HepG2 (cell line): Measurements from ENCODE around the gene VRK3. TPM values are rescaled to one million over a fixed set of nuclear protein-coding genes. Genes with fewer than 3 reads are reported as not detected.
A peak's percentile ranks its signal among the peaks of the same experiment; 100 is the strongest.

Experiments used
- CHCHD3 ChIP-seq: sonication (generic); formaldehyde crosslinking; IDR thresholded peaks from 2 replicates; pipeline ENCODE4 v1.8.0; 2022; ENCODE audit warnings: mild to moderate bottlenecking, missing genetic modification reagents, moderate library complexity
- PRPF4 ChIP-seq: fragments of 200-400 bp; formaldehyde crosslinking; IDR thresholded peaks from 2 replicates; pipeline ENCODE4 v1.6.1; 2016; ENCODE audit warnings: low read length, low read depth; ENCODE audit not compliant: poor library complexity, severe bottlenecking
- RXRA ChIP-seq: sonication (generic); formaldehyde crosslinking; IDR thresholded peaks from 2 replicates; pipeline ENCODE4 v1.5.1; 2020; ENCODE audit warnings: missing genetic modification reagents
- ZFYVE20 ChIP-seq: sonication (generic); formaldehyde crosslinking; IDR thresholded peaks from 2 replicates; pipeline ENCODE4 v1.8.0; 2023; ENCODE audit warnings: low read depth, mild to moderate bottlenecking, moderate library complexity, missing genetic modification reagents, borderline replicate concordance
- ZNF207 ChIP-seq: fragments of 450-650 bp; IDR thresholded peaks from 2 replicates; pipeline ENCODE4 v1.6.1; 2016; ENCODE audit warnings: antibody characterized with exemption, borderline replicate concordance
- ZNF30 ChIP-seq: sonication (generic); formaldehyde crosslinking; IDR thresholded peaks from 2 replicates; pipeline ENCODE4 v1.5.0; 2020; ENCODE audit warnings: mild to moderate bottlenecking, missing genetic modification reagents
- ZNF354B ChIP-seq: sonication (generic); formaldehyde crosslinking; IDR thresholded peaks from 2 replicates; pipeline ENCODE4 v1.8.0; 2022; ENCODE audit warnings: mild to moderate bottlenecking, missing genetic modification reagents
- ZNF615 ChIP-seq: sonication (generic); formaldehyde crosslinking; IDR thresholded peaks from 2 replicates; pipeline ENCODE4 v1.5.0; 2020; ENCODE audit warnings: mild to moderate bottlenecking, missing genetic modification reagents, borderline replicate concordance
- polyA plus RNA-seq, 8 experiments: library from polyadenylated mRNA; depleted of rRNA in 3 of 8; stranded (reverse) in 7 of 8; unstranded in 1 of 8; fragments of >200 nt; fragmentation: Illumina TruSeq in 4 of 8; extraction: Trizol in 4 of 8; gene quantifications; 2 replicates each; pipeline versions ENCODE4 v1.2.1 to v1.2.3, GENCODE V29; 2011 to 2016; ENCODE audit warnings: low read depth in 4 of 8, missing spikeins in 1 of 8, mixed read lengths in 1 of 8; ENCODE audit not compliant: insufficient read depth in 1 of 8
- total RNA-seq, 5 experiments: library from RNA; depleted of rRNA; stranded (reverse); fragments of >200 nt; fragmentation: Illumina TruSeq; extraction: Trizol; gene quantifications; 2 replicates each; pipeline ENCODE4 v1.2.3, GENCODE V29; 2016; ENCODE audit warnings: low read depth in 1 of 5
- TF ChIP-seq, protein P1 (sequence below): sonication (generic); formaldehyde crosslinking; IDR thresholded peaks from one replicate; pipeline ENCODE4 v1.5.1; 2020; ENCODE audit warnings: mild to moderate bottlenecking, missing genetic modification reagents; ENCODE audit errors: not compliant biosample characterization
- TF ChIP-seq, protein P2 (sequence below): sonication (generic); formaldehyde crosslinking; IDR thresholded peaks from 2 replicates; pipeline ENCODE4 v1.5.1; 2020; ENCODE audit warnings: missing genetic modification reagents, mild to moderate bottlenecking, borderline replicate concordance
- TF ChIP-seq, protein P3 (sequence below): fragments of 450-650 bp; IDR thresholded peaks from 2 replicates; pipeline ENCODE4 v1.6.1; 2017; ENCODE audit warnings: mild to moderate bottlenecking
- TF ChIP-seq, protein P4 (sequence below): sonication (generic); formaldehyde crosslinking; conservative IDR thresholded peaks from 2 replicates; pipeline ENCODE4 v1.4.0; 2020; ENCODE audit warnings: mild to moderate bottlenecking, missing genetic modification reagents, moderate library complexity

VRK3 gene
- total and polyA plus RNA-seq, 2 of the 13 experiments (the other 11 are each of a cell fraction or from before 2014, with no cell fraction given): 23.8 to 28.3 TPM

DNA sequence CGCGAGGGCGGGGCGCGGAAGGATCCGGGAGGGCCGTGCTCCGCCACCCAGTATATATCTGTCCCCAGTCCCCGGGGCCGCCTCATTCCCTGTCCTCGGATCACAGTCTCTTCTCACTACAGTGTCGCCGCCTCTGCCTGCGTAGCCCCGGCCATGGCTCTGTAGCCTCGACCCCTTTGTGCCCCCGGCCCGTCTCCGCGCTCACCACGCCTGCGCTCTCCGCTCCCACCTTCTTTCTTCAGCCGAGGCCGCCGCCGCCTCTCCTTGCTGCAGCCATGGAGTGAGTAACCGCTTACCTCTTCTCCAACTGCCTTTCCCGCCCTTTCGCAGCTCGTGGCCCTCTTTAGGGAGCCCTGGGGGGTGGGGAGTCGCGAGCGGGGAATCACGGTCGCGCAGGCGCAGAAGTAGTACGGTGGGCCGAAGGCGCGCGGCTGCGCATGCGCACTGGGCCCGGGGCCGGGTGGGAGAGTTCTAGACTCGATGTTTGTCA, 96.0 kb downstream of the VRK3 start, which contains the start of the genes ATF5 and NUP62 (continued):
- TF ChIP-seq, protein P1, sequence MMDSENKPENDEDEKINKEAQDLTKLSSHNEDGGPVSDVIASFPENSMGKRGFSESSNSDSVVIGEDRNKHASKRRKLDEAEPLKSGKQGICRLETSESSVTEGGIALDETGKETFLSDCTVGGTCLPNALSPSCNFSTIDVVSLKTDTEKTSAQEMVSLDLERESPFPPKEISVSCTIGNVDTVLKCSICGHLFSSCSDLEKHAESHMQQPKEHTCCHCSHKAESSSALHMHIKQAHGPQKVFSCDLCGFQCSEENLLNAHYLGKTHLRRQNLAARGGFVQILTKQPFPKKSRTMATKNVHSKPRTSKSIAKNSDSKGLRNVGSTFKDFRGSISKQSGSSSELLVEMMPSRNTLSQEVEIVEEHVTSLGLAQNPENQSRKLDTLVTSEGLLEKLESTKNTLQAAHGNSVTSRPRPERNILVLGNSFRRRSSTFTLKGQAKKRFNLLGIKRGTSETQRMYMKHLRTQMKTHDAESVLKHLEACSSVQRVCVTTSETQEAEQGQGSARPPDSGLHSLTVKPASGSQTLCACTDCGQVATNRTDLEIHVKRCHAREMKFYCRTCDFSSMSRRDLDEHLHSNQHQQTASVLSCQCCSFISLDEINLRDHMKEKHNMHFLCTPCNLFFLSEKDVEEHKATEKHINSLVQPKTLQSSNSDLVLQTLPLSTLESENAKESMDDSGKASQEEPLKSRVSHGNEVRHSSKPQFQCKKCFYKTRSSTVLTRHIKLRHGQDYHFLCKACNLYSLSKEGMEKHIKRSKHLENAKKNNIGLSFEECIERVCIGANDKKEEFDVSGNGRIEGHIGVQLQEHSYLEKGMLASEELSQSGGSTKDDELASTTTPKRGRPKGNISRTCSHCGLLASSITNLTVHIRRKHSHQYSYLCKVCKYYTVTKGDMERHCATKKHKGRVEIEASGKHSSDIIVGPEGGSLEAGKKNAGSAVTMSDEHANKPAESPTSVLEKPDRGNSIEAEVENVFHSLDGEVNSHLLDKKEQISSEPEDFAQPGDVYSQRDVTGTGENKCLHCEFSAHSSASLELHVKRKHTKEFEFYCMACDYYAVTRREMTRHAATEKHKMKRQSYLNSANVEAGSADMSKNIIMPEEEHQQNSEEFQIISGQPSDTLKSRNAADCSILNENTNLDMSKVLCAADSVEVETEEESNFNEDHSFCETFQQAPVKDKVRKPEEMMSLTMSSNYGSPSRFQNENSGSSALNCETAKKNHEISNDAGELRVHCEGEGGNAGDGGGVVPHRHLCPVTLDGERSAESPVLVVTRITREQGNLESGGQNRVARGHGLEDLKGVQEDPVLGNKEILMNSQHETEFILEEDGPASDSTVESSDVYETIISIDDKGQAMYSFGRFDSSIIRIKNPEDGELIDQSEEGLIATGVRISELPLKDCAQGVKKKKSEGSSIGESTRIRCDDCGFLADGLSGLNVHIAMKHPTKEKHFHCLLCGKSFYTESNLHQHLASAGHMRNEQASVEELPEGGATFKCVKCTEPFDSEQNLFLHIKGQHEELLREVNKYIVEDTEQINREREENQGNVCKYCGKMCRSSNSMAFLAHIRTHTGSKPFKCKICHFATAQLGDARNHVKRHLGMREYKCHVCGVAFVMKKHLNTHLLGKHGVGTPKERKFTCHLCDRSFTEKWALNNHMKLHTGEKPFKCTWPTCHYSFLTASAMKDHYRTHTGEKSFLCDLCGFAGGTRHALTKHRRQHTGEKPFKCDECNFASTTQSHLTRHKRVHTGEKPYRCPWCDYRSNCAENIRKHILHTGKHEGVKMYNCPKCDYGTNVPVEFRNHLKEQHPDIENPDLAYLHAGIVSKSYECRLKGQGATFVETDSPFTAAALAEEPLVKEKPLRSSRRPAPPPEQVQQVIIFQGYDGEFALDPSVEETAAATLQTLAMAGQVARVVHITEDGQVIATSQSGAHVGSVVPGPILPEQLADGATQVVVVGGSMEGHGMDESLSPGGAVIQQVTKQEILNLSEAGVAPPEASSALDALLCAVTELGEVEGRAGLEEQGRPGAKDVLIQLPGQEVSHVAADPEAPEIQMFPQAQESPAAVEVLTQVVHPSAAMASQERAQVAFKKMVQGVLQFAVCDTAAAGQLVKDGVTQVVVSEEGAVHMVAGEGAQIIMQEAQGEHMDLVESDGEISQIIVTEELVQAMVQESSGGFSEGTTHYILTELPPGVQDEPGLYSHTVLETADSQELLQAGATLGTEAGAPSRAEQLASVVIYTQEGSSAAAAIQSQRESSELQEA (CRISPR knock-in tag): peak; percentile 79
- peak; percentile 69; the same call in 1 of the 2 replicates for TF ChIP-seq ZNF354B (CRISPR knock-in tag)
- TF ChIP-seq ZNF615: peak; percentile 57; the same call in 1 of the 2 replicates
- no peak for TF ChIP-seq PRPF4
- no peak for TF ChIP-seq CHCHD3 (CRISPR knock-in tag)
- TF ChIP-seq ZFYVE20 (CRISPR knock-in tag): no peak
- TF ChIP-seq RXRA: peak; percentile 61; the same call in 1 of the 2 replicates
- TF ChIP-seq ZNF30 (CRISPR knock-in tag): peak; percentile 93
- TF ChIP-seq, protein P2, sequence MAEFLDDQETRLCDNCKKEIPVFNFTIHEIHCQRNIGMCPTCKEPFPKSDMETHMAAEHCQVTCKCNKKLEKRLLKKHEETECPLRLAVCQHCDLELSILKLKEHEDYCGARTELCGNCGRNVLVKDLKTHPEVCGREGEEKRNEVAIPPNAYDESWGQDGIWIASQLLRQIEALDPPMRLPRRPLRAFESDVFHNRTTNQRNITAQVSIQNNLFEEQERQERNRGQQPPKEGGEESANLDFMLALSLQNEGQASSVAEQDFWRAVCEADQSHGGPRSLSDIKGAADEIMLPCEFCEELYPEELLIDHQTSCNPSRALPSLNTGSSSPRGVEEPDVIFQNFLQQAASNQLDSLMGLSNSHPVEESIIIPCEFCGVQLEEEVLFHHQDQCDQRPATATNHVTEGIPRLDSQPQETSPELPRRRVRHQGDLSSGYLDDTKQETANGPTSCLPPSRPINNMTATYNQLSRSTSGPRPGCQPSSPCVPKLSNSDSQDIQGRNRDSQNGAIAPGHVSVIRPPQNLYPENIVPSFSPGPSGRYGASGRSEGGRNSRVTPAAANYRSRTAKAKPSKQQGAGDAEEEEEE (CRISPR knock-in tag): no peak
- TF ChIP-seq ZNF207: no peak
- TF ChIP-seq, protein P3, sequence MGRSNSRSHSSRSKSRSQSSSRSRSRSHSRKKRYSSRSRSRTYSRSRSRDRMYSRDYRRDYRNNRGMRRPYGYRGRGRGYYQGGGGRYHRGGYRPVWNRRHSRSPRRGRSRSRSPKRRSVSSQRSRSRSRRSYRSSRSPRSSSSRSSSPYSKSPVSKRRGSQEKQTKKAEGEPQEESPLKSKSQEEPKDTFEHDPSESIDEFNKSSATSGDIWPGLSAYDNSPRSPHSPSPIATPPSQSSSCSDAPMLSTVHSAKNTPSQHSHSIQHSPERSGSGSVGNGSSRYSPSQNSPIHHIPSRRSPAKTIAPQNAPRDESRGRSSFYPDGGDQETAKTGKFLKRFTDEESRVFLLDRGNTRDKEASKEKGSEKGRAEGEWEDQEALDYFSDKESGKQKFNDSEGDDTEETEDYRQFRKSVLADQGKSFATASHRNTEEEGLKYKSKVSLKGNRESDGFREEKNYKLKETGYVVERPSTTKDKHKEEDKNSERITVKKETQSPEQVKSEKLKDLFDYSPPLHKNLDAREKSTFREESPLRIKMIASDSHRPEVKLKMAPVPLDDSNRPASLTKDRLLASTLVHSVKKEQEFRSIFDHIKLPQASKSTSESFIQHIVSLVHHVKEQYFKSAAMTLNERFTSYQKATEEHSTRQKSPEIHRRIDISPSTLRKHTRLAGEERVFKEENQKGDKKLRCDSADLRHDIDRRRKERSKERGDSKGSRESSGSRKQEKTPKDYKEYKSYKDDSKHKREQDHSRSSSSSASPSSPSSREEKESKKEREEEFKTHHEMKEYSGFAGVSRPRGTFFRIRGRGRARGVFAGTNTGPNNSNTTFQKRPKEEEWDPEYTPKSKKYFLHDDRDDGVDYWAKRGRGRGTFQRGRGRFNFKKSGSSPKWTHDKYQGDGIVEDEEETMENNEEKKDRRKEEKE: no peak
- TF ChIP-seq, protein P4, sequence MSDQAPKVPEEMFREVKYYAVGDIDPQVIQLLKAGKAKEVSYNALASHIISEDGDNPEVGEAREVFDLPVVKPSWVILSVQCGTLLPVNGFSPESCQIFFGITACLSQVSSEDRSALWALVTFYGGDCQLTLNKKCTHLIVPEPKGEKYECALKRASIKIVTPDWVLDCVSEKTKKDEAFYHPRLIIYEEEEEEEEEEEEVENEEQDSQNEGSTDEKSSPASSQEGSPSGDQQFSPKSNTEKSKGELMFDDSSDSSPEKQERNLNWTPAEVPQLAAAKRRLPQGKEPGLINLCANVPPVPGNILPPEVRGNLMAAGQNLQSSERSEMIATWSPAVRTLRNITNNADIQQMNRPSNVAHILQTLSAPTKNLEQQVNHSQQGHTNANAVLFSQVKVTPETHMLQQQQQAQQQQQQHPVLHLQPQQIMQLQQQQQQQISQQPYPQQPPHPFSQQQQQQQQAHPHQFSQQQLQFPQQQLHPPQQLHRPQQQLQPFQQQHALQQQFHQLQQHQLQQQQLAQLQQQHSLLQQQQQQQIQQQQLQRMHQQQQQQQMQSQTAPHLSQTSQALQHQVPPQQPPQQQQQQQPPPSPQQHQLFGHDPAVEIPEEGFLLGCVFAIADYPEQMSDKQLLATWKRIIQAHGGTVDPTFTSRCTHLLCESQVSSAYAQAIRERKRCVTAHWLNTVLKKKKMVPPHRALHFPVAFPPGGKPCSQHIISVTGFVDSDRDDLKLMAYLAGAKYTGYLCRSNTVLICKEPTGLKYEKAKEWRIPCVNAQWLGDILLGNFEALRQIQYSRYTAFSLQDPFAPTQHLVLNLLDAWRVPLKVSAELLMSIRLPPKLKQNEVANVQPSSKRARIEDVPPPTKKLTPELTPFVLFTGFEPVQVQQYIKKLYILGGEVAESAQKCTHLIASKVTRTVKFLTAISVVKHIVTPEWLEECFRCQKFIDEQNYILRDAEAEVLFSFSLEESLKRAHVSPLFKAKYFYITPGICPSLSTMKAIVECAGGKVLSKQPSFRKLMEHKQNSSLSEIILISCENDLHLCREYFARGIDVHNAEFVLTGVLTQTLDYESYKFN: no peak; the same call in 1 of the 2 replicates
